ENCODE results near the gene LGALS4. TPM values are rescaled to one million over a fixed set of nuclear protein-coding genes. Genes with fewer than 3 reads are reported as not detected.
"Not testable (repeated sequence)": the region's sequence is repeated elsewhere in the genome, so short reads cannot be mapped to it uniquely, and the experiment has no call there.

Gene LGALS4, protein sequence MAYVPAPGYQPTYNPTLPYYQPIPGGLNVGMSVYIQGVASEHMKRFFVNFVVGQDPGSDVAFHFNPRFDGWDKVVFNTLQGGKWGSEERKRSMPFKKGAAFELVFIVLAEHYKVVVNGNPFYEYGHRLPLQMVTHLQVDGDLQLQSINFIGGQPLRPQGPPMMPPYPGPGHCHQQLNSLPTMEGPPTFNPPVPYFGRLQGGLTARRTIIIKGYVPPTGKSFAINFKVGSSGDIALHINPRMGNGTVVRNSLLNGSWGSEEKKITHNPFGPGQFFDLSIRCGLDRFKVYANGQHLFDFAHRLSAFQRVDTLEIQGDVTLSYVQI
- total RNA-seq = 1.3 TPM

DNA sequence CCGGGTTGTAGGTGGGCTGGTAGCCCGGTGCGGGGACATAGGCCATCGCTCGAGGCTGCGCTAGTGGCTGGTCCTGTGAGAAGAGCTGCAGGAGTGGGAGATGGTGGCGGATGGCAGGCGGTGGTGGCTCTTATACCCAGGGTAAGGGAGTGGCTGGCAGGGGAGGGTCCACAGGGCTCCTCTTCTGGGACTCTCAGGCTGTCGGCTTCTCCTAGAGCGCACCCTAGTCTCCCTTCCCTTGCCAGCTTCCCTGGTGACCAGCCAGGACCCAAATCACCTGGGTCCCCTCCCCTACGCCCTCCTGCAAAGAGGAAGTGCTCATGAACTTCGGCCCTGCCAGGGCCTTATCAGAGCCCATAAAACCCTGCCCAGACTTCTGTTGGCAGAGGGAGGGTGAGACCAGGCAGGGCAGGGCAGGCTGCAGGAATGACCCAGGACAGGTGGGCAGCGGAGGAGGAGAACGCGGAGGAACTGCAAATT is at the start of gene LGALS4:
LGALS4 (minus strand) TSS at position 105 of the 480 bp plus-strand sequence; CDS start at position 46, 59 bp downstream.
- DNase-seq = no peak

DNA sequence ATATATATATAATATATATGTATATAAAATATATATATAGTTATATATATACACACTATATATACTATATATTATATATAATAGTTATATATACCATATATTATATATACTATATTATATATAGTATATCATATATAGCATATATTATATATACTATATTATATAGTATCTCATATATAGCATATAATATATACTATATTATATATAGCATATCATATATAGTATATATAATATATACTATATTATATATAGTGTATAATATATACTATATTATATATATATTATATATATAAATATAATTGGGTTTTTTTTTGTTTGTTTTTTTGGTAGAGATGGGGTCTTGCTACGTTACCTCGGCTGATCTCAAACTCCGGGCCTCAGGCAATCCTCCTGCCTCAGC is 48.6 kb upstream of the LGALS4 start:
- no peak for DNase-seq

GRCh38 chr19:38859631-38860204 is 47.0 kb upstream of the LGALS4 start:
- DNase-seq = not testable (repeated sequence)

DNA sequence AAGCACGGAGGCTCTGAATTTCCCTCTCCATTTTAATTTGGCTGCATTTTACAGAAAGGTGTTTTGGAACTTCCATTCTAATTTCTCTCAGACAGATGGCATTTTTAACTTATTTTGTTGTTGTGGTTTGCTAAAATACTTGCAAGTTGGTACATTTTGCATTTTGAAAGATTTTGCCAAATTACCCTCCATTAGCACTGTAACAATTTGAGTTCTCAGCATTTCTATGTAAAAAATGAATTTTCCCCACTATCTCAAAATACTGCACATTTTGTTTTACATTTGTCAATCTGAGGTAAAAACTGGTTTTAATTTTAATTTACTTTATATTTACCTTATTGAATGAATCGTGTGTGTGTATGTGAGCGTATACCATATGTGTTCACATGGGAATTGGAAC is 44.1 kb upstream of the LGALS4 start:
- DNase-seq = no peak

DNA sequence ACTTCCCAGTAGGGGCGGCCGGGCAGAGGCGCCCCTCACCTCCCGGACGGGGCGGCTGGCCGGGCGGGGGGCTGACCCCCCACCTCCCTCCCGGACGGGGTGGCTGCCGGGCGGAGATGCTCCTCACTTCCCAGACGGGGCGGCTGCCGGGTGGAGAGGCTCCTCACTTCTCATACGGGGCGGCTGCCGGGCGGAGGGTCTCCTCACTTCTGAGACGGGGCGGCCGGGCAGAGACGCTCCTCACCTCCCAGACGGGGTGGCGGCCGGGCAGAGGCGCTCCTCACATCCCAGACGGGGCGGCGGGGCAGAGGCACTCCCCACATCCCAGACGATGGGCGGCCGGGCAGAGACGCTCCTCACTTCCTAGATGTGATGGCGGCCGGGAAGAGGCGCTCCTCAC is 43.0 kb upstream of the LGALS4 start:
- not testable (repeated sequence) for DNase-seq

GRCh38 chr19:38854961-38855360 is 42.2 kb upstream of the LGALS4 start:
- not testable (repeated sequence) for DNase-seq

DNA sequence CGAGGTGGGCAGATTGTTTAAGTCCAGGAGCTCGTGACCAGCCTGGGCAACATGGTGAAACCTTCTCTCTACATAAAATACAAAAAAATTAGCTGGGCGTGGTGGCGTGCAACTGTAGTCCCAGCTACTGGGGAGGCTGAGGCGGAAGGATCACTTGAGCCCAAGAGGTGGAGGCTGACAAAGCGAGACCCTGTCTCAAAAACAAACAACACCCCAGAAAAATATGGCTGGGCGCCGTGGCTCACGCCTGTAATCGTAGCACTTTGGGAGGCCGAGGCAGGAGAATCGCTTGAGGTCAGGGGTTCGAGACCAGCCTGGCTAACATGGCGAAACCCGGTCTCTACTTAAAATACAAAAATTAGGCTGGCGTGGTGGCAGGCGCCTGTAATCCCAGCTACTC is 40.5 kb upstream of the LGALS4 start:
- no peak for DNase-seq

DNA sequence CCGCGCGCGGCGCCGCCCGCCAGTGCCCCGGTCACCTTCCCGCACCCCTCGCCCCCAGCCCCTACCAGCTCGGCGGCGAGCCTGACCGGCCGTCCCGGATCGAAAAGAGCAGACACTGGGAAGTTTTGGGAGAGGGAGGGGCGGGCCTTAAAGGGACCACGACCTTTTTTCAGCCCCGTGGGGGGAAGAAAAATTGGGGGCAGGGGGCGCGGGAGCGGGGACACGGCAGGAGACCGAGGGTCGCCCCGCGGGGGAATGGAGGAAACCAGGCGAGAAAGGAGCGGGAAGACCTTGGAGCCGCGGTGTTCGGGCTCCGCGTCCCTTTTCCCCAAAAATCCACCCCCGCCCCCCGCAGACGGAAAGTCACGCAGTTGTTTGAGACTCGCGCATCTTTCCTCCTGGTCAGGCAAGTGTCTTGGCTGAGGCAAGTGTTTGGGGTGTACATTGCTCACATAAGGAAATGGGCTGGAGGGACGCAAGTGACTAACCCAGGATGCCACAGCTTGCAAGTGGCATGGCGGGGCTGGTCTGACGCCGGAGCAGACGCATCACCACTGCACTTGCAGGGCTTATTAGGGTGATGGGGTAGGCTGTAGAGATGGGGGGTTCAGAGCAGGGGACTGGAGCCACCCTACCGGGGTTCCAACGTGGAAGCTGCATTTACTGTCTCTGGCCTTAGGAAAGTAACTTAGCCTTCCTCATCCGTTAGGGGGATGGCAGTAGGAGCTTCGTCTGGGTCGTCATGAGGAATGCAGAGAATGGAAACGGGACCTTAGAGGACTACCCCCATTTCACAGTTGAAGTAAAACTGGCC is 39.7 kb upstream of the LGALS4 start:
- no peak for DNase-seq

DNA sequence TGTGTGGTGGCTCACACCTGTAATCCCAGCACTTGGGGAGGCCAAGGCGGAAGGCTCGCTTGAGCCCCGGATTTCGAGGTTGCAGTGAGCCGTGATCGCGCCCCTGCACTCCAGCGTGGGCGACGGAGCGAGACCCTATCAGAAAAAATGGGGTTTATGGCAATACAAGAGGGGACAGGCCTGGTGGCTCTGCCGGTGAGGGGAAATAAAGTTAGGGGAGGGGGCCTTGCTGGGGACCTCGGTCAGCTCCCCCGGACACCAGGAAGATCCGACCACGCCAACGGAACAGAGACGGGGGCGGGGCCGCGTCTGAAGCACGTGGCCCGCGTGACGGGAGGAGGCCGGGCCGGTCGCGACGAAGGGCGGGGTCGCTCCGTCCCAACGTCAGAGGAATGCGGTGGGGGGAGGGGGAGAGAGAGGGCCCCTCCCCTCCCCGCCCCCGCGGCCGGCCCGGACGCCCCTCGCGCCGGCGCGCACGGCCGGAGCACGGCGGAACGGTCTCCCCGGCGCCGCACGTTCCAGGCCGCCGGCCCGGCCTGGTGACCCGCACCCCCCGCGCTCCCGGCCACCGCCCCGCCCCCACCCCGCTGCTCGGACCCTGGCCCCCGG is 39.0 kb upstream of the LGALS4 start:
- peak; percentile 94 for DNase-seq

GRCh38 chr19:38850976-38851621 is 38.4 kb upstream of the LGALS4 start:
- no peak for DNase-seq

GRCh38 chr19:38850436-38850975 is 37.8 kb upstream of the LGALS4 start:
- DNase-seq = no peak

DNA sequence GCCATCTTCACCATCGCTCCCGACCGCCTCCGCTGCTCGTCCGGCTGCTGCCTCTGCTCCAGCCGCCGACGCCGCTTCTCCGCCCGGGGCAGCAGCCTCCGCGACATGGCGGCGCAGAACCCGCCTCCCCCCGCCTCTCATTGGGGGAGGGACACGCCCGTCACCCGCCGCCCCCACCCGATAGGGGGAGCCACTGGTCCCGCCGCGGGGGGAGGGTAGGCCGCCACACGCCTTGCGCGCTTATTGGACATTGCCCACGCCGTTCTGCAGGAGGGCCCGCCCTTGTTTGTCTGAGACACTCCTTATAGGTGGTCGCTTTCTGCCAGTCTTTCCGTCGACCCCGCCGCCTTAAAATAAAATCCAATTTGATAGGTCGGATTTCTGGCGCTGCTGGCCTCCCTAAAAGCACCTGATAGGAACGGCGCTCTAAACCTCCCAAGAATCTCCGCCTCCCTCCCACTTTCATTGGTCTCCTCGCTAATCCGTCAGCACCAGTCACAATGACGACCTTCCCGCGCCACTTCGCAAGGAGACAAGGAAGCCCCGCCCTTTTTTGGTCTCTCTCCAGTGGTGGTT is 37.2 kb upstream of the LGALS4 start, which contains the start of gene HNRNPL:
HNRNPL (minus strand) TSS at position 127 of the 576 bp plus-strand sequence; CDS start at position 107, 20 bp downstream.
- DNase-seq = peak; percentile 100

- DNase-seq = peak; percentile 95
Measured at GRCh38 chr19:38849147-38849859, 36.6 kb upstream of the LGALS4 start.

DNA sequence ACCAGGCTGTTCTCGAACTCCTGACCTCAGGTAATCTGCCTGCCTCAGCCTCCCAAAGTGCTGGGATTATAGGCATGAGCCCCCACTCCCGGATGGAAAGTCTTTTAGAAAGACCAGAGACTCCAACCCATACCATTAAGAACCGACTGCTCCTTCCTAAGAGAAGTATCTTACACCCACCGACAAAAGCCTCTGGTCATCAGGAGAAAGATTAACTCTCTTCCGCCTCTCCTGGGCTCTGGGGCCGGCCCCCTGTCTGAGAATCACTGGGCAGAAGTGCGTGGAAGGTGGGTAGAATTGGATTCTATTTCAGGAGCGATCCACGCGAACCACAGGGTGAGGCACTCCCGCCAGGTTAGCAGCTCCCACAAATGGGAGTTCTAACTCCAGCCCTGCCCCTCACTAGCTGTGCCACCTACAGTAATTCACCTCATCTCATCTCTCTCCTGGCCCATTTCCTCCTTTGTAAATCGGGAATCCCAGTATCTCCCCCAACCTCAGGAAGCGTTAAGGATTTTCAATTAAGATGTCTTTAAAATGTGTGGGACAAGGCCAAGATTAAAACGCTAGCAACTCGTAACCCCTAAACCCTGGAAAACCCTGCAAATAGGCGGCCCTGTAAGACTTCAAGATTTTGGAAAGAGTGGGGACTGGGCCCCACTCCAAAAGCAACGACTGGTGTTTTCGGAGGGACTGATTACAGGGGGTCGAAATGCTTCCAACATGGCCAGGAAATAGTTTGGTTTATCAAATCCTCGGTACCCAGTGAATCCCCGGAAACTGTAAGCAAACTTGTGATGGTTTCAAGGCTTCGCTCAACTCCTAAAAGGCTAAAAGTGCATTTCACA is 35.8 kb upstream of the LGALS4 start:
- DNase-seq = no peak

DNA sequence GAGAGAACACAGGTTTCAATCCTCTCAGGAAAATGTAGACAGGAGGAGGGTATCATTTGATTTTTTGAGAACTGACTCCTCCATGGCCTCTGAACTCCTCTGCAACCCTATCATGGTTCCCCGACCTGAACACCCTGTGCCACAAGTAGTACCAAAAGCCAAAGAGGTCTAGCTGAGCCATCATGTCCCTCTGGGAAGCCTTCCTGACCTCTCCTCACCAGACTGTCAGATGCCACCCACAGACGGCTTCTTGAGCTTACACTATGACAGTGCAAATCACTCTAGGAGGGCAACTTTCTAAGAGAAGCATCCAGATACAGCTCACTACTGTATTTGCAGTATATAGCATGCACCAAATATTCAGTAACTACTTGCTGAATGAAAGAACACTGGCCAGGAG is 33.4 kb upstream of the LGALS4 start:
- no peak for DNase-seq

DNA sequence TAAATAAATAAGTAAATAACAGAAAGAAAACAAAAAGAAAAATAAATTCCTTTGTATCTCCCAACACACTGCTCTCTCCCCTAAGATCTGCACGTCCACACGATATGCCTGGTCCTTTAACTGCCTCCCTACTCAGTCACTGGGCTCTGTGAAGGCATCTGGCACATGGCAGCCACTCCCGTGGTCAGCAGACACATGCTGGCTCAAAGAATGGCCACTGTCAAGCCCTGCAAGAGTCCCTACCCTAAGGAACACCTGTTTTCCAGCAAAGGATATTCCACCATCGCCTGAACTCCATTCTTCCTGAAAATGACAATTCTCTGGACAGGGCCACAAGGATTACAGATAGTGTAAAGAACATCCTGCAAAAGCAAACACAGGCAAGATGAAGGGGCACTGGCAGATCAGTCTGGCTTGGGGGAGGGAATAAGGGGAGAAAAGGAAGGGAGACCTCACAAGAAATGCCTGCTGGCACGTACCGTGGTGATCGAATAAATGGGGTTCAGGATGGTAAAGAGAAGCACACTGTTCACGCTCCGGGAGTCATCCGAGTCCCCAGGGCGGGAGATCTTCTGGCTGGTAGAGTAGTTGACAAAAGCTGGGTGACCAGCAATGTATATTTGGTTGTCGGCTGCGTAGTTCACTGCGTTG is 32.8 kb upstream of the LGALS4 start:
- DNase-seq = no peak

- no peak for DNase-seq
Measured at GRCh38 chr19:38844093-38844686, 31.4 kb upstream of the LGALS4 start.

- no peak for DNase-seq
Measured at GRCh38 chr19:38843175-38843758, 30.5 kb upstream of the LGALS4 start.
